Testis (tissue), 3 donors: ENCODE data around the gene GNPTG. TPM values are rescaled to one million over a fixed set of nuclear protein-coding genes. Genes with fewer than 3 reads are reported as not detected.

ENCODE experiments used
- DNase-seq: peaks from one replicate; pipeline ENCODE4 v3.0.0-alpha.2; 2019
- H3K27ac ChIP-seq, 2 donors: fragments of 200-600 bp; sonication (generic); one replicate each; pipeline ENCODE4 v1.5.1; 2019
- H3K27me3 ChIP-seq: fragments of 200-600 bp; sonication (generic); one replicate; pipeline ENCODE4 v1.5.1; 2019
- H3K36me3 ChIP-seq: fragments of 200-600 bp; sonication (generic); one replicate; pipeline ENCODE4 v1.5.1; 2017; ENCODE audit warnings: low read depth; ENCODE audit errors: missing control alignments
- H3K4me1 ChIP-seq: fragments of 200-600 bp; sonication (generic); one replicate; pipeline ENCODE4 v1.5.1; 2019
- H3K4me3 ChIP-seq, 2 donors: fragments of 200-600 bp; sonication (generic); one replicate each; pipeline ENCODE4 v1.5.1; 2017 to 2019
- H3K9me3 ChIP-seq: fragments of 200-600 bp; sonication (generic); one replicate; pipeline ENCODE4 v1.5.1; 2017
- POLR2A ChIP-seq: fragments of 450-650 bp; IDR thresholded peaks from one replicate; pipeline ENCODE4 v1.6.1; 2017; ENCODE audit warnings: antibody characterized with exemption, mild to moderate bottlenecking, moderate library complexity
- WGBS, 2 donors: methylation state at CpG; one replicate each; pipeline ENCODE4 v1.1.5; 2018; 5-methylcytosine and 5-hydroxymethylcytosine counted together
- intact Hi-C: fragments of 100-400 bp; cut with DNase I; formaldehyde crosslinking; loops from one replicate; pipeline ENCODE4 v1.15.1; 2023; ENCODE audit warnings: low total_unique reads
- polyA plus RNA-seq: library from polyadenylated mRNA; stranded (reverse); fragments of 350-450 nt; fragmentation: Illumina TruSeq; extraction: RNeasy Lipid Tissue Mini Kit (QIAGEN cat#74804); gene quantifications from one replicate; pipeline ENCODE4 v1.2.3, GENCODE V29; 2014; ENCODE audit warnings: low read depth, low replicate concordance; ENCODE audit not compliant: insufficient read depth
- total RNA-seq, 2 donors: library from RNA; depleted of rRNA; stranded (reverse); fragments of >200 nt; gene quantifications; one replicate each; pipeline ENCODE4 v1.2.3, GENCODE V29; 2016
- TF ChIP-seq, protein P1 (sequence below), 3 experiments: fragments of 450-650 bp in 2 of 3; fragments of 200-600 bp in 1 of 3; sonication (generic) in 1 of 3; IDR thresholded peaks; one replicate each; pipeline ENCODE4 v1.5.1; 2016 to 2019; ENCODE audit warnings: antibody characterized with exemption in 3 of 3, mild to moderate bottlenecking in 2 of 3, moderate library complexity in 1 of 3

The GNPTG gene
- total and polyA plus RNA-seq, 3 donors from 2014 or later = 67.8 to 150 (median 106) TPM

DNA sequence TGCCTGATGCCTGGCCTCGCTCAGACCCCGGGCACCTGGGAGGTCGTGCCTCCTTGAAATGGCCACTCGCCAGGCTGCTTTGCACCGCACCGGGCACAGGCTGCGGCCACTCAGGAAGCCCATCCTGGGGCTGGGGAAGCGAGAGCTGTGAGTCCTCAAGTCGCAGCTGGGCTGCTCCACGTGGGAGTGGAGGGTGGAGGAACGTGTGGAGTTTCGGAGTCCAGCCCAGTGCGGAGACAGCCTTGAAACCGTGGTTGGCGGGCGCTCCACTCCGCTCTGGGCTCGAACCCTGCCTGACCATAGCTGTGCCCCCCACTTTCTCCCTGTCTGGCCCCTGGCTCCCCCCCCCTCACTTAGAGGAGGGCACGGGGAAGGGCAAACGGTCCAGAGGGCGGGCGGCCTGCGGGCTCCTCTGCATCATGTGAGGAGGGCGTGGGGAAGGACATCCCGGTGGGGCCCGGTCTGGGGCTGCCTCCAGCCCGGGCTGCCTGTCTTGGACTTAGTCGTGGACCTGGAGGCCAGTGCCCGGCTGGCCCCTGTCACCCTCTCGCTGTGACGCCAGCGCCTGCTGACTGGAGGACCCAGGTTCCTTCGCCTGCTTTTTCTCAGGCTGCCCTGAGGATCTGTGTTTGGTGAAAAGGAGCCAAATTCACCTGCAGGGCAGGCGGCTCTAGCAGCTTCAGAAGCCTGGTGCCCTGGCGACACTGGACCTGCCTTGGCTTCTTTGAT lies 39.8 kb upstream of the GNPTG start:
- Histone ChIP-seq H3K27me3 (no peaks in the 10 kb centered on the region), H3K4me1 (peaks cover 24% of the 10 kb centered on the region), H3K36me3 (no peaks in the 10 kb centered on the region), H3K27ac (peak overlapping the region in 1 of 2 donors; percentile 11), H3K4me3 (peak overlapping the region in 1 of 2 donors; percentile 7), H3K9me3 (no peaks in the 10 kb centered on the region)
- intact Hi-C loops = no loop called here
- peak; percentile 77 for DNase-seq
- TF ChIP-seq POLR2A = no peak
- TF ChIP-seq, protein P1, sequence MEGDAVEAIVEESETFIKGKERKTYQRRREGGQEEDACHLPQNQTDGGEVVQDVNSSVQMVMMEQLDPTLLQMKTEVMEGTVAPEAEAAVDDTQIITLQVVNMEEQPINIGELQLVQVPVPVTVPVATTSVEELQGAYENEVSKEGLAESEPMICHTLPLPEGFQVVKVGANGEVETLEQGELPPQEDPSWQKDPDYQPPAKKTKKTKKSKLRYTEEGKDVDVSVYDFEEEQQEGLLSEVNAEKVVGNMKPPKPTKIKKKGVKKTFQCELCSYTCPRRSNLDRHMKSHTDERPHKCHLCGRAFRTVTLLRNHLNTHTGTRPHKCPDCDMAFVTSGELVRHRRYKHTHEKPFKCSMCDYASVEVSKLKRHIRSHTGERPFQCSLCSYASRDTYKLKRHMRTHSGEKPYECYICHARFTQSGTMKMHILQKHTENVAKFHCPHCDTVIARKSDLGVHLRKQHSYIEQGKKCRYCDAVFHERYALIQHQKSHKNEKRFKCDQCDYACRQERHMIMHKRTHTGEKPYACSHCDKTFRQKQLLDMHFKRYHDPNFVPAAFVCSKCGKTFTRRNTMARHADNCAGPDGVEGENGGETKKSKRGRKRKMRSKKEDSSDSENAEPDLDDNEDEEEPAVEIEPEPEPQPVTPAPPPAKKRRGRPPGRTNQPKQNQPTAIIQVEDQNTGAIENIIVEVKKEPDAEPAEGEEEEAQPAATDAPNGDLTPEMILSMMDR (IDR thresholded peaks at IDR 0.05) = no peak
- WGBS, 2 donors = 26% methylated on average over 29 of the region's 35 CpGs; no CpG with 5 or more reads in 1 of the 2 donors

DNA sequence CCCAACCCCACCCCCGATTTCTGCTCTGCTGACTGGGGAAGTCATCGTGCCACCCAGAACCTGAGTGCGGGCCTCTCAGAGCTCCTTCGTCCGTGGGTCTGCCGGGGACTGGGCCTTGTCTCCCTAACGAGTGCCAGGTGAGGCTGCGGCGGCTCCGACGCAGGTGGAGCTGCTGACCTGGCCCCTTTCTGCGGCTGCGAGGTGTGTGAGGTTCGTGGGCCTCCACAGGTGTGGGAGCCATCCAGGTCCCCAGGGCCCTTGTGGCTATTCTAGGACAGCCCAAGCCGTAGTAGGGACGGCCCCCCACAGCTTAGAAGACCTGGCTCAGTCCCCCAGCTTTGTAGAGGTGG lies 39.3 kb upstream of the GNPTG start:
- Histone ChIP-seq H3K9me3 (no peaks in the 10 kb centered on the region), H3K4me3 (no peak overlapping the region), H3K4me1 (peaks cover 24% of the 10 kb centered on the region), H3K36me3 (no peaks in the 10 kb centered on the region), H3K27ac (no peak overlapping the region), H3K27me3 (no peaks in the 10 kb centered on the region)
- TF ChIP-seq POLR2A = no peak
- TF ChIP-seq, protein P1 (IDR thresholded peaks at IDR 0.05) = no peak
- 62 to 68% methylated on average over 3 to 16 of the region's 16 CpGs for WGBS, 2 donors
- DNase-seq = no peak
- intact Hi-C loops = no loop called here

DNA sequence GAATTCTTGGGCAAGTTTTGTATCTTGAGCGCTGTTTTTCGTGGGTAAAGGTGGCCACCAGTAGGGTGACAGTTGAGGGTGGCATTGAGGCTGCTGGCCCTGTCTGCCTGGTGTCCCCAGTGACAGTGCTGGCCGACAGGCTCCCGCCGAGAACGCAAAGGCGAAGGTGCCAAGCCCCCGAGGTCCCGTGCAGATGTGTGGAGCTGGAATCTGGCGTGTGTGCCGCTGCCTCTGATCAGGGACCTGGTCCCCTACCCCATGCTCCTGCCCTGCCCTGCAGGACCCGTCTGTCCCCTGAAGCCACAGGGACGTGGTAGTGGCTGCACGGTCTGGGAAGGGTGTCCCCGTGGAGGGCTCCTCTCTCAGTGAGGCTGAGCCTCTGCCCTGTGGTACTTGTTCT lies 38.8 kb upstream of the GNPTG start:
- intact Hi-C loops = no loop called here
- no peaks in the 10 kb centered on the region for H3K27me3 ChIP-seq
- no peak for DNase-seq
- H3K4me3 ChIP-seq = no peak overlapping the region
- H3K36me3 ChIP-seq = no peaks in the 10 kb centered on the region
- H3K9me3 ChIP-seq = no peaks in the 10 kb centered on the region
- no peak for TF ChIP-seq POLR2A
- TF ChIP-seq, protein P1 (IDR thresholded peaks at IDR 0.05) = no peak
- 83 to 86% methylated on average over 5 to 15 of the region's 15 CpGs for WGBS, 2 donors
- H3K27ac ChIP-seq = no peak overlapping the region
- H3K4me1 ChIP-seq = peaks cover 24% of the 10 kb centered on the region

DNA sequence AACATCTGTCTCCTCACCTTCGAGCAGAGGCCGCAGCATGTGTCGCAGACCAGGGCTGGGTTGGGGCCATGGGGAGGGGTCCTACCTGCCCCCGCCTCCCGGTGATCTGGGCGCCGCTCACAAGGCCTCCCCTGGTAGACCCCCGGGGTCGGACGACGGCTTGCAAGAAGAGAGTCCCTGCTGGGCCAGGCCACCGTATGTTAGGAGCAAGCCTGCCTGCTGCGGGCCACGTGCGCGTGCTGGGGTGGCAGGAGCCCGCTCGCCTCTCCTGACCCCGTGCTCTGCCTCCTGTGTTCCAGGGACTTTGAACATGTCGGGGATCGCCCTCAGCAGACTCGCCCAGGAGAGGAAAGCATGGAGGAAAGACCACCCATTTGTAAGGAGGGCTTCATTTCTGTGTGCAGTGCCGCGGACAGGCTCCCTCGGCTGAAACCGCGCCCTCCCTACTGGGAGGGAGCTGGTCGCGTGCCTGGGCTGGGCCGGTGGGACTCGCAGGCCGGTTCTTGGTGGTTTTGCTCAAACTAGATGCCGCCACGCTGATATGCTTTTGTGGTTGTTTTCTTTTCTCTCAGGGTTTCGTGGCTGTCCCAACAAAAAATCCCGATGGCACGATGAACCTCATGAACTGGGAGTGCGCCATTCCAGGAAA lies 37.9 kb upstream of the GNPTG start:
- no peaks in the 10 kb centered on the region for H3K36me3 ChIP-seq
- peaks cover 24% of the 10 kb centered on the region for H3K4me1 ChIP-seq
- H3K4me3 ChIP-seq = no peak overlapping the region
- H3K9me3 ChIP-seq = no peaks in the 10 kb centered on the region
- intact Hi-C loops = no loop called here
- no peak overlapping the region for H3K27ac ChIP-seq
- no peaks in the 10 kb centered on the region for H3K27me3 ChIP-seq
- no peak for DNase-seq
- WGBS, 2 donors = 89 to 91% methylated on average over 8 to 37 of the region's 38 CpGs
- TF ChIP-seq, protein P1 (IDR thresholded peaks at IDR 0.05) = no peak
- no peak for TF ChIP-seq POLR2A
